Measurements from ENCODE around the gene BBX.
A peak's percentile ranks its signal among the peaks of the same experiment; 100 is the strongest.

Gene BBX

DNA sequence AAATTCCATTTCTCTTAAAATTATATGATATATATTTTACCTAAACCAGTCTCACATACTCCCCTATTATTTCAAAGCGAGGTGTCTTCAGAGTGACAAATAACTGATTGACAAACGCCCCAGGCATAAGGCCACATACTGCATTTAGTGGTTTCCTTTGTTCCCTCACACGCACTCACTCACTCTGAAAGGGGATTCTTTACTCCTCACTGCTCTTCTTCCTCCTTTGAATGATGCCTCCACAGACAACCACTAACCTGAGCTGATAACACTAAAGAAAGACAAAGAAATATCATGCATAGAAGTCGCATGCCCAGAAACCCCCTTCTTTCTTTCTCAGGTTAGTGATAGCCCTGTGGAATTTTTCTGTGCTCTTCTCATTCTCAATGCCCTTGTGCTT, 24.1 kb upstream of the BBX start (continued):
- TF ChIP-seq POU6F1 (CRISPR knock-in tag; IDR thresholded peaks at IDR 0.05; ENCODE audit: borderline replicate concordance, low read depth) (no peak), ISL1 (CRISPR knock-in tag; IDR thresholded peaks at IDR 0.05) (no peak)

GRCh38 chr3:107506458-107506857, 16.3 kb upstream of the BBX start:
- no peak for ATAC-seq
- TF ChIP-seq RARB (CRISPR knock-in tag; IDR thresholded peaks at IDR 0.05) (no peak), BACH2 (CRISPR knock-in tag; IDR thresholded peaks at IDR 0.05; ENCODE audit: borderline replicate concordance) (no peak), CSDC2 (CRISPR knock-in tag; IDR thresholded peaks at IDR 0.05) (no peak), ARNTL (CRISPR knock-in tag; IDR thresholded peaks at IDR 0.05; ENCODE audit: borderline replicate concordance, low read depth) (no peak), ISL1 (CRISPR knock-in tag; IDR thresholded peaks at IDR 0.05) (no peak), OSR1 (CRISPR knock-in tag; IDR thresholded peaks at IDR 0.05) (no peak), PATZ1 (CRISPR knock-in tag; IDR thresholded peaks at IDR 0.05; ENCODE audit: borderline replicate concordance) (no peak), ZFP3 (CRISPR knock-in tag; IDR thresholded peaks at IDR 0.05) (no peak), TOX (CRISPR knock-in tag; IDR thresholded peaks at IDR 0.05; ENCODE audit: borderline replicate concordance) (no peak), GLIS3 (CRISPR knock-in tag; IDR thresholded peaks at IDR 0.05) (no peak), ZNF70 (CRISPR knock-in tag; IDR thresholded peaks at IDR 0.05) (no peak)
- TF ChIP-seq, protein P1, sequence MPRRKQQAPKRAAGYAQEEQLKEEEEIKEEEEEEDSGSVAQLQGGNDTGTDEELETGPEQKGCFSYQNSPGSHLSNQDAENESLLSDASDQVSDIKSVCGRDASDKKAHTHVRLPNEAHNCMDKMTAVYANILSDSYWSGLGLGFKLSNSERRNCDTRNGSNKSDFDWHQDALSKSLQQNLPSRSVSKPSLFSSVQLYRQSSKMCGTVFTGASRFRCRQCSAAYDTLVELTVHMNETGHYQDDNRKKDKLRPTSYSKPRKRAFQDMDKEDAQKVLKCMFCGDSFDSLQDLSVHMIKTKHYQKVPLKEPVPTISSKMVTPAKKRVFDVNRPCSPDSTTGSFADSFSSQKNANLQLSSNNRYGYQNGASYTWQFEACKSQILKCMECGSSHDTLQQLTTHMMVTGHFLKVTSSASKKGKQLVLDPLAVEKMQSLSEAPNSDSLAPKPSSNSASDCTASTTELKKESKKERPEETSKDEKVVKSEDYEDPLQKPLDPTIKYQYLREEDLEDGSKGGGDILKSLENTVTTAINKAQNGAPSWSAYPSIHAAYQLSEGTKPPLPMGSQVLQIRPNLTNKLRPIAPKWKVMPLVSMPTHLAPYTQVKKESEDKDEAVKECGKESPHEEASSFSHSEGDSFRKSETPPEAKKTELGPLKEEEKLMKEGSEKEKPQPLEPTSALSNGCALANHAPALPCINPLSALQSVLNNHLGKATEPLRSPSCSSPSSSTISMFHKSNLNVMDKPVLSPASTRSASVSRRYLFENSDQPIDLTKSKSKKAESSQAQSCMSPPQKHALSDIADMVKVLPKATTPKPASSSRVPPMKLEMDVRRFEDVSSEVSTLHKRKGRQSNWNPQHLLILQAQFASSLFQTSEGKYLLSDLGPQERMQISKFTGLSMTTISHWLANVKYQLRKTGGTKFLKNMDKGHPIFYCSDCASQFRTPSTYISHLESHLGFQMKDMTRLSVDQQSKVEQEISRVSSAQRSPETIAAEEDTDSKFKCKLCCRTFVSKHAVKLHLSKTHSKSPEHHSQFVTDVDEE (CRISPR knock-in tag; IDR thresholded peaks at IDR 0.05), result no peak
- TF ChIP-seq, protein P2, sequence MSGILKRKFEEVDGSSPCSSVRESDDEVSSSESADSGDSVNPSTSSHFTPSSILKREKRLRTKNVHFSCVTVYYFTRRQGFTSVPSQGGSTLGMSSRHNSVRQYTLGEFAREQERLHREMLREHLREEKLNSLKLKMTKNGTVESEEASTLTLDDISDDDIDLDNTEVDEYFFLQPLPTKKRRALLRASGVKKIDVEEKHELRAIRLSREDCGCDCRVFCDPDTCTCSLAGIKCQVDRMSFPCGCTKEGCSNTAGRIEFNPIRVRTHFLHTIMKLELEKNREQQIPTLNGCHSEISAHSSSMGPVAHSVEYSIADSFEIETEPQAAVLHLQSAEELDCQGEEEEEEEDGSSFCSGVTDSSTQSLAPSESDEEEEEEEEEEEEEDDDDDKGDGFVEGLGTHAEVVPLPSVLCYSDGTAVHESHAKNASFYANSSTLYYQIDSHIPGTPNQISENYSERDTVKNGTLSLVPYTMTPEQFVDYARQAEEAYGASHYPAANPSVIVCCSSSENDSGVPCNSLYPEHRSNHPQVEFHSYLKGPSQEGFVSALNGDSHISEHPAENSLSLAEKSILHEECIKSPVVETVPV (CRISPR knock-in tag; IDR thresholded peaks at IDR 0.05), result no peak
- TF ChIP-seq, protein P3, sequence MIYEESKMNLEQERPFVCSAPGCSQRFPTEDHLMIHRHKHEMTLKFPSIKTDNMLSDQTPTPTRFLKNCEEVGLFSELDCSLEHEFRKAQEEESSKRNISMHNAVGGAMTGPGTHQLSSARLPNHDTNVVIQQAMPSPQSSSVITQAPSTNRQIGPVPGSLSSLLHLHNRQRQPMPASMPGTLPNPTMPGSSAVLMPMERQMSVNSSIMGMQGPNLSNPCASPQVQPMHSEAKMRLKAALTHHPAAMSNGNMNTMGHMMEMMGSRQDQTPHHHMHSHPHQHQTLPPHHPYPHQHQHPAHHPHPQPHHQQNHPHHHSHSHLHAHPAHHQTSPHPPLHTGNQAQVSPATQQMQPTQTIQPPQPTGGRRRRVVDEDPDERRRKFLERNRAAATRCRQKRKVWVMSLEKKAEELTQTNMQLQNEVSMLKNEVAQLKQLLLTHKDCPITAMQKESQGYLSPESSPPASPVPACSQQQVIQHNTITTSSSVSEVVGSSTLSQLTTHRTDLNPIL (CRISPR knock-in tag; IDR thresholded peaks at IDR 0.05; ENCODE audit: low read depth), result no peak

GRCh38 chr3:107508331-107508730, 14.4 kb upstream of the BBX start:
- TF ChIP-seq GLIS3 (CRISPR knock-in tag; IDR thresholded peaks at IDR 0.05) (no peak), ESRRG (CRISPR knock-in tag; IDR thresholded peaks at IDR 0.05) (no peak), BACH2 (CRISPR knock-in tag; IDR thresholded peaks at IDR 0.05; ENCODE audit: borderline replicate concordance) (no peak), ISL1 (CRISPR knock-in tag; IDR thresholded peaks at IDR 0.05) (no peak), ZNF8 (CRISPR knock-in tag; IDR thresholded peaks at IDR 0.05) (no peak), CSDC2 (CRISPR knock-in tag; IDR thresholded peaks at IDR 0.05) (no peak)
- no peak for ATAC-seq

GRCh38 chr3:107512108-107512507, 10.7 kb upstream of the BBX start:
- TF ChIP-seq ZC3H10 (CRISPR knock-in tag; IDR thresholded peaks at IDR 0.05), result no peak
- TF ChIP-seq, protein P2 (CRISPR knock-in tag; IDR thresholded peaks at IDR 0.05), result no peak
- no peak for TF ChIP-seq CSDC2 (CRISPR knock-in tag; IDR thresholded peaks at IDR 0.05)
- TF ChIP-seq GLIS3 (CRISPR knock-in tag; IDR thresholded peaks at IDR 0.05), result no peak
- no peak for TF ChIP-seq ESRRG (CRISPR knock-in tag; IDR thresholded peaks at IDR 0.05)
- TF ChIP-seq TCF4 (CRISPR knock-in tag; IDR thresholded peaks at IDR 0.05; ENCODE audit: borderline replicate concordance), result no peak
- TF ChIP-seq ISL1 (CRISPR knock-in tag; IDR thresholded peaks at IDR 0.05), result no peak
- TF ChIP-seq, protein P3 (CRISPR knock-in tag; IDR thresholded peaks at IDR 0.05; ENCODE audit: low read depth), result no peak
- no peak for TF ChIP-seq TOX (CRISPR knock-in tag; IDR thresholded peaks at IDR 0.05; ENCODE audit: borderline replicate concordance)
- no peak for TF ChIP-seq RARB (CRISPR knock-in tag; IDR thresholded peaks at IDR 0.05)
- TF ChIP-seq OSR1 (CRISPR knock-in tag; IDR thresholded peaks at IDR 0.05), result no peak
- TF ChIP-seq ZNF70 (CRISPR knock-in tag; IDR thresholded peaks at IDR 0.05), result no peak
- no peak for TF ChIP-seq ARNTL (CRISPR knock-in tag; IDR thresholded peaks at IDR 0.05; ENCODE audit: borderline replicate concordance, low read depth)
- peak; percentile 40; the same call in 2 of the 3 replicates for ATAC-seq

All from SK-N-SH treated with all-trans-retinoic acid at 6 μM for 48 hours (cell line).